ENCODE data around the gene ZAR1.

- TF ChIP-seq CTCF (IDR thresholded peaks at IDR 0.05; ENCODE audit: low read length) (no peak), EZH2 (IDR thresholded peaks at IDR 0.05; ENCODE audit: borderline replicate concordance, low read length) (no peak)
Observed at GRCh38 chr4:48504026-48504330, 13.9 kb downstream of the ZAR1 start.
